ENCODE results near the gene DEFB129. TPM values are rescaled to one million over a fixed set of nuclear protein-coding genes. Genes with fewer than 3 reads are reported as not detected.
"Not testable (repeated sequence)": the region's sequence is repeated elsewhere in the genome, so short reads cannot be mapped to it uniquely, and the experiment has no call there.

The DEFB129 gene
- total RNA-seq, 1 donor from 2014 or later = not detected

DNA sequence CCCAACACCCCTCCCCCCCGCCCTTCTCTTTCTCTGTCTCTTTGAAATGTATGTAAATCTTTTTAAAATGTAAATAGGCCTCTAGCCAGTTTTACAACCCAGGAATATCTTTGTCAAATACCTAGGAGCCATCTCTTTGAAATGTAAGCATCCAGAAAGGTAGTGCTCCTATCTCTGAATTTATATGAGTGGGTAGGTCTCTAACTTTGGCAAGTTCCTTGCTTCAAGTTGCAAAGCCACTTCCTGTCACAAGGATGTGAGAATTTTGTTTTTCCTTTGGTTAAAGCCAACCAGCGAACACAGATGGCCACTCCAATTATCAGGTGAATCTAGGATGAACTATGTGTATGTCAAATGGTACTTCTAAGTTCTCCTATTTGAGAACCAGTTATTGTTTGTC, 24.3 kb downstream of the DEFB129 start:
- intact Hi-C loops (cut with DNase I) = no loop called here
- no peaks in the 10 kb centered on the region for H3K36me3 ChIP-seq
- no peaks in the 10 kb centered on the region for H3K4me1 ChIP-seq
- no peaks in the 10 kb centered on the region for H3K9me3 ChIP-seq
- TF ChIP-seq, protein P1, sequence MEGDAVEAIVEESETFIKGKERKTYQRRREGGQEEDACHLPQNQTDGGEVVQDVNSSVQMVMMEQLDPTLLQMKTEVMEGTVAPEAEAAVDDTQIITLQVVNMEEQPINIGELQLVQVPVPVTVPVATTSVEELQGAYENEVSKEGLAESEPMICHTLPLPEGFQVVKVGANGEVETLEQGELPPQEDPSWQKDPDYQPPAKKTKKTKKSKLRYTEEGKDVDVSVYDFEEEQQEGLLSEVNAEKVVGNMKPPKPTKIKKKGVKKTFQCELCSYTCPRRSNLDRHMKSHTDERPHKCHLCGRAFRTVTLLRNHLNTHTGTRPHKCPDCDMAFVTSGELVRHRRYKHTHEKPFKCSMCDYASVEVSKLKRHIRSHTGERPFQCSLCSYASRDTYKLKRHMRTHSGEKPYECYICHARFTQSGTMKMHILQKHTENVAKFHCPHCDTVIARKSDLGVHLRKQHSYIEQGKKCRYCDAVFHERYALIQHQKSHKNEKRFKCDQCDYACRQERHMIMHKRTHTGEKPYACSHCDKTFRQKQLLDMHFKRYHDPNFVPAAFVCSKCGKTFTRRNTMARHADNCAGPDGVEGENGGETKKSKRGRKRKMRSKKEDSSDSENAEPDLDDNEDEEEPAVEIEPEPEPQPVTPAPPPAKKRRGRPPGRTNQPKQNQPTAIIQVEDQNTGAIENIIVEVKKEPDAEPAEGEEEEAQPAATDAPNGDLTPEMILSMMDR (IDR thresholded peaks at IDR 0.05) = no peak
- TF ChIP-seq POLR2AphosphoS5 (IDR thresholded peaks at IDR 0.05; ENCODE audit: insufficient read depth in 1 of 2, low read depth in 1 of 2) (no peak), POLR2A (IDR thresholded peaks at IDR 0.05) (no peak)
- no peak overlapping the region for H3K27ac ChIP-seq
- no peak for DNase-seq (ENCODE audit: extremely low spot score in 2 of 2)
- H3K27me3 ChIP-seq = no peaks in the 10 kb centered on the region
- no peak overlapping the region for H3K4me3 ChIP-seq

DNA sequence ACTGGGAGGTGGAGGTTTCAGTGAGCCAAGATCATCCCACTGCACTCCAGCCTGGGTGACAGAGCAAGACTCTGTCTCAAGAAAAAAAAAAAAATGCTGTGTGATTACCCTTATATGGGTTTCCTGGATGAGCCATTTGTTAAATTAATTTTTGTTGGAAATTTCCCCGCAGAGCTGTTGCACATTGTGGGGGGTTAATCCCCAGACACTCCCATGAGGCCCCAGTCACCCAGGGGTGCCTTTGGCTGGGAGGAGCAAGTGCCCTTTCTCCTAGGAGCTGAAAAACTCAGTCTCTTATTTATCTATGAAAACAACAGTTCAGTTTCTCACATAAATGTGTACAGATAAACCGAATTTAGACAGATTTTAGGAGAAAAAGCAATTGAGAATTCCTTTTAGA, 25.7 kb downstream of the DEFB129 start:
- TF ChIP-seq, protein P1 (IDR thresholded peaks at IDR 0.05) = no peak
- TF ChIP-seq POLR2A (IDR thresholded peaks at IDR 0.05) = no peak
- no peak for TF ChIP-seq POLR2AphosphoS5 (IDR thresholded peaks at IDR 0.05; ENCODE audit: insufficient read depth in 1 of 2, low read depth in 1 of 2)
- no peak overlapping the region for H3K27ac ChIP-seq
- H3K4me3 ChIP-seq = no peak overlapping the region
- no peak for DNase-seq (ENCODE audit: extremely low spot score in 2 of 2)
- H3K9me3 ChIP-seq = no peaks in the 10 kb centered on the region
- H3K36me3 ChIP-seq = no peaks in the 10 kb centered on the region
- intact Hi-C loops (cut with DNase I) = no loop called here
- no peaks in the 10 kb centered on the region for H3K4me1 ChIP-seq
- H3K27me3 ChIP-seq = no peaks in the 10 kb centered on the region

DNA sequence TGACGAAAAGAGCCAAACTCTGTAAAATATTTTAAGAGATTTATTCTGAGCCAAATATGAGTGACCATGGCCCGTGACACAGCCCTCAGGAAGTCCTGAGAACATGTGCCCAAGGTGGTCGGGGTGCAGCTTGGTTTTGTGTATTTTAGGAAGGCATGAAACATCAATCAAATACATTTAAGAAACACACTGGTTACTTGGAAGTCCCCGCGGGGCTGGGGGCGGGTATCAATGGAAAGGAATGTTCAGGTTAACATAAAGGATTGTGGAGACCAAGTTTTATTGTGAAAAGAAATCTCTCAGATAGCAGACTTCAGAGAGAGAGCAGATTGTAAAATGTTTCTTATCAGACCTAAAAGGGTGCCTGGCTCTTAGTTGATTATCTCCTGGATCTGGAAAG, 26.4 kb downstream of the DEFB129 start:
- H3K4me3 ChIP-seq; H3K27ac ChIP-seq; H3K27me3 ChIP-seq; H3K4me1 ChIP-seq; intact Hi-C loops (cut with DNase I); H3K9me3 ChIP-seq; DNase-seq (ENCODE audit: extremely low spot score in 2 of 2); H3K36me3 ChIP-seq: not testable (repeated sequence)

DNA sequence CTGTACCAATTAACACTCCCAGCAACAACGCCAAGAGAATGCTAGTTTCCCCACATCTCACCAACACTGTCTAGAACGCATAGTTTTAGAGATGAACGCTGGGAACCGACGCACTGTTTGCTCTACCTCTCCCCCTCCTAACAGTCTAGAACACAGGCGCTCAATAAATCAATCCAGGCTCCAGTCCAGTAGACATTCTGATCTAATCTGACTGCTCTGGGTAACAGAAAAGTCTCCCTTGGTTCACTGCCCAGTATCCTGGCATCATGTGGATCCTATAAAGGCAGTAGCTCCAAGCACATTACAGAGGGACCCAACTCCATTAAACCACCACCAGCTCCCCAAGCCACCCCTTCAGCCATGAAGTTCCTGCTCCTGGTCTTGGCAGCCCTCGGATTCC, 30.4 kb downstream of the DEFB129 start, which contains the start of gene DEFB132:
DEFB132 (plus strand) TSS at position 306 of the 400 bp plus-strand sequence; CDS start at position 361, 55 bp downstream.
- intact Hi-C loops (cut with DNase I) = no loop called here
- H3K9me3 ChIP-seq = no peaks in the 10 kb centered on the region
- H3K27me3 ChIP-seq = no peaks in the 10 kb centered on the region
- no peaks in the 10 kb centered on the region for H3K36me3 ChIP-seq
- no peaks in the 10 kb centered on the region for H3K4me1 ChIP-seq
- no peak for DNase-seq (ENCODE audit: extremely low spot score in 2 of 2)
- H3K4me3 ChIP-seq = no peak within 1 kb of the TSS
- no peak within 1 kb of the TSS for H3K27ac ChIP-seq
- TF ChIP-seq, protein P1 (IDR thresholded peaks at IDR 0.05) = no peak
- no peak for TF ChIP-seq POLR2A (IDR thresholded peaks at IDR 0.05)

DNA sequence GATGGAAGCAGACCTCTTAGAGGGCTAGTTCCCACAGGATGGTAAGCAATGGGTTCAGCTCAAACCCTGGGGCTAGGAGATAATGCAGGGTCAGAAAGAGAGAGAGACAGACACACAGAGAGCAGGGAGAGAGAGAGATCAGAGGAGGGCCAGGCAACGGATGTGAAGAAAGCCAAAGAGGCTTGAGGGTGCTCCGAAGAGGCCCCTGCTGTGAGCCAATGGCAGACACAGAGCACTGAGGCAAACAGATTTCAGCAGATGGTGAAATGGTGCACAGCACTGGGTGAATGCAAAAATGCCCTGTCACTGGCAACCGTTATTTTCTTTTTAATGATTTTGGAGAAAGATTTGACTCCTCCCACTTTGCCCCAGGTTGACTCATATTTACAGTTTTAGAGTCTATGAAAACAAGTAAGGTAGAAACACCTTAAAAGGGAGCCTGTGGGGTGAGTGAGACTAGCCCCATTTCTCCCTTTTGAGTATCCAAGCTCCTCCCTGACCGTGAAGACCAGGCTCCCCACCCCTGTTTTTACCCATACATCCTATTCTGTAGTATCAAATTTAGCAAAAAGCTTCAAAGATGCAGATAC, 31.3 kb downstream of the DEFB129 start:
- no peak for DNase-seq (ENCODE audit: extremely low spot score in 2 of 2)
- Histone ChIP-seq H3K27ac (no peak overlapping the region), H3K9me3 (no peaks in the 10 kb centered on the region), H3K4me3 (no peak overlapping the region), H3K36me3 (no peaks in the 10 kb centered on the region), H3K27me3 (no peaks in the 10 kb centered on the region), H3K4me1 (no peaks in the 10 kb centered on the region)
- TF ChIP-seq, protein P1 (IDR thresholded peaks at IDR 0.05) = no peak
- no peak for TF ChIP-seq POLR2A (IDR thresholded peaks at IDR 0.05)
- TF ChIP-seq POLR2AphosphoS5 (IDR thresholded peaks at IDR 0.05; ENCODE audit: insufficient read depth in 1 of 2, low read depth in 1 of 2) = no peak
- intact Hi-C loops (cut with DNase I) = no loop called here

All from vagina (tissue), 2 donors.